ENCODE data around the gene OPCML. TPM values are rescaled to one million over a fixed set of nuclear protein-coding genes. Genes with fewer than 3 reads are reported as not detected.

The OPCML gene
- polyA plus RNA-seq, 1 donor from 2014 or later: 11.6 TPM

- Histone ChIP-seq H3F3A (ENCODE audit: insufficient read depth, low read length, poor library complexity, severe bottlenecking) (no peaks in the 10 kb centered on the region), H3K9ac (ENCODE audit: low read length) (no peak overlapping the region), H3K9me3 (ENCODE audit: low read length) (no peaks in the 10 kb centered on the region), H3K4me3 (ENCODE audit: low read length) (no peak overlapping the region), H3K79me2 (replicated peaks; ENCODE audit: insufficient read depth, low read length) (no peaks in the 10 kb centered on the region), H3K27me3 (ENCODE audit: insufficient read depth, low read depth, low read length) (no peaks in the 10 kb centered on the region), H2AFZ (ENCODE audit: low read depth, low read length) (no peak overlapping the region), H3K27ac (ENCODE audit: low read length) (no peak overlapping the region), H3K9me2 (ENCODE audit: insufficient read depth, low read length) (no peaks in the 10 kb centered on the region), H3K36me3 (ENCODE audit: insufficient read depth, low read length) (no peaks in the 10 kb centered on the region), H3K4me2 (ENCODE audit: low read length) (no peak overlapping the region), H4K20me1 (ENCODE audit: insufficient read depth) (no peaks in the 10 kb centered on the region)
- TF ChIP-seq EP300 (conservative IDR thresholded peaks at IDR 0.05; ENCODE audit: poor library complexity, severe bottlenecking) (no peak), CTCF (IDR thresholded peaks at IDR 0.05; ENCODE audit: poor library complexity, severe bottlenecking) (no peak), TAF1 (IDR thresholded peaks at IDR 0.05; ENCODE audit: low read depth) (no peak), REST (IDR thresholded peaks at IDR 0.05; ENCODE audit: borderline replicate concordance) (no peak), SMC3 (conservative IDR thresholded peaks at IDR 0.05; ENCODE audit: poor library complexity) (no peak), EZH2 (IDR thresholded peaks at IDR 0.05; ENCODE audit: borderline replicate concordance, insufficient read depth, low read length, poor library complexity, severe bottlenecking) (no peak), RAD21 (conservative IDR thresholded peaks at IDR 0.05) (no peak), MXI1 (conservative IDR thresholded peaks at IDR 0.05; ENCODE audit: poor library complexity, severe bottlenecking) (no peak), POLR2AphosphoS5 (IDR thresholded peaks at IDR 0.05) (no peak)
Observed at GRCh38 chr11:133191931-133192330, 340.4 kb downstream of the OPCML start.

GRCh38 chr11:133181667-133182066 is 350.6 kb downstream of the OPCML start:
- Histone ChIP-seq H3K79me2 (replicated peaks; ENCODE audit: insufficient read depth, low read length) (no peaks in the 10 kb centered on the region), H3K9ac (ENCODE audit: low read length) (no peak overlapping the region), H2AFZ (ENCODE audit: low read depth, low read length) (no peak overlapping the region), H4K20me1 (ENCODE audit: insufficient read depth) (no peaks in the 10 kb centered on the region), H3K4me2 (ENCODE audit: low read length) (no peak overlapping the region), H3K4me3 (ENCODE audit: low read length) (no peak overlapping the region), H3K36me3 (ENCODE audit: insufficient read depth, low read length) (no peaks in the 10 kb centered on the region), H3K27me3 (ENCODE audit: insufficient read depth, low read depth, low read length) (no peaks in the 10 kb centered on the region), H3K27ac (ENCODE audit: low read length) (no peak overlapping the region), H3F3A (ENCODE audit: insufficient read depth, low read length, poor library complexity, severe bottlenecking) (no peaks in the 10 kb centered on the region), H3K9me3 (ENCODE audit: low read length) (no peaks in the 10 kb centered on the region), H3K9me2 (ENCODE audit: insufficient read depth, low read length) (no peaks in the 10 kb centered on the region)
- TF ChIP-seq EZH2 (IDR thresholded peaks at IDR 0.05; ENCODE audit: borderline replicate concordance, insufficient read depth, low read length, poor library complexity, severe bottlenecking) (no peak), RAD21 (conservative IDR thresholded peaks at IDR 0.05) (no peak), TAF1 (IDR thresholded peaks at IDR 0.05; ENCODE audit: low read depth) (no peak), REST (IDR thresholded peaks at IDR 0.05; ENCODE audit: borderline replicate concordance) (no peak)
